Jurkat, Clone E6-1 (cell line): Measurements from ENCODE around the gene P2RY10. TPM values are rescaled to one million over a fixed set of nuclear protein-coding genes. Genes with fewer than 3 reads are reported as not detected.

ENCODE experiments used
- DNase-seq: peaks from one replicate; pipeline ENCODE4 v3.0.0-alpha.2; 2011; ENCODE audit warnings: low read depth, low spot score
- H3K4me3 ChIP-seq: 2 replicates; pipeline ENCODE4 v1.5.1; 2011; ENCODE audit warnings: mild to moderate bottlenecking, low read length, control low read depth, moderate library complexity
- polyA plus RNA-seq: library from polyadenylated mRNA; unstranded; fragments of >200 nt; gene quantifications from one replicate; pipeline ENCODE4 v1.2.1, GENCODE V29; 2012; ENCODE audit warnings: missing spikeins; ENCODE audit not compliant: insufficient read length, insufficient read depth

Gene P2RY10, protein sequence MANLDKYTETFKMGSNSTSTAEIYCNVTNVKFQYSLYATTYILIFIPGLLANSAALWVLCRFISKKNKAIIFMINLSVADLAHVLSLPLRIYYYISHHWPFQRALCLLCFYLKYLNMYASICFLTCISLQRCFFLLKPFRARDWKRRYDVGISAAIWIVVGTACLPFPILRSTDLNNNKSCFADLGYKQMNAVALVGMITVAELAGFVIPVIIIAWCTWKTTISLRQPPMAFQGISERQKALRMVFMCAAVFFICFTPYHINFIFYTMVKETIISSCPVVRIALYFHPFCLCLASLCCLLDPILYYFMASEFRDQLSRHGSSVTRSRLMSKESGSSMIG
- polyA plus RNA-seq, result not detected

- peak; percentile 62 for DNase-seq
- no peak within 1 kb of the TSS for H3K4me3 ChIP-seq
Observed at GRCh38 chrX:78945186-78945912, at the start of gene P2RY10. Gene P2RY10, plus strand, starts transcription at chrX:78945391. Its CDS starts 15,130 bp downstream, at chrX:78960521.

- no peak overlapping the region for H3K4me3 ChIP-seq
- DNase-seq, result no peak
Observed at GRCh38 chrX:78922754-78923153, 22.4 kb upstream of the P2RY10 start.

GRCh38 chrX:78923198-78924015, 21.8 kb upstream of the P2RY10 start:
- no peak for DNase-seq
- no peak overlapping the region for H3K4me3 ChIP-seq

- H3K4me3 ChIP-seq, result no peak overlapping the region
- DNase-seq, result no peak
Observed at GRCh38 chrX:78931814-78932213, 13.4 kb upstream of the P2RY10 start.

DNA sequence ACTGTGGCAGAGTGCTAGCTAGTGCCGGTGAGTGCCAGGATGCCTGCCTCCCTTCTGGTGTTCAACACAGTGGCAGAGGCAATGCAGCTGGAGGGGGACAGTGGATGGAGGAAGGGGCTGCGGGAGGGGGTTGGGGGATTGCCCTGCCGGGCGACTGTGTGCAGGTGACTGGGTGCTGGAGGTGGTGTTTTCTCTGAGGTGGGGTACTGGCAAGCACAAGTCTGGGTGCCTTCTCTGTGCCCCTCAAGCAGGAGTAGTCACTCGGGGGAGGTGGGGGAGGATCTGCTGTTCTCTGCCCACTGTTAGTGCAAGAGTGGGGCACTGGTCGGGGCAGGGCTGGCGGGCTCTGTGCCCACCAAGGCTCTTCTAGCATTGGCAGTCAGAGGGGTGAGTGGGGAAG, 10.3 kb upstream of the P2RY10 start:
- DNase-seq, result no peak
- no peak overlapping the region for H3K4me3 ChIP-seq

GRCh38 chrX:78944351-78944750, 840 bp upstream of the P2RY10 start:
- DNase-seq, result no peak
- no peak overlapping the region for H3K4me3 ChIP-seq

- H3K4me3 ChIP-seq, result no peak overlapping the region
- no peak for DNase-seq
Observed at GRCh38 chrX:78946178-78946931, 1.2 kb downstream of the P2RY10 start.

GRCh38 chrX:78950009-78950835, 5.0 kb downstream of the P2RY10 start:
- H3K4me3 ChIP-seq, result no peak overlapping the region
- no peak for DNase-seq

- H3K4me3 ChIP-seq, result no peak overlapping the region
- DNase-seq, result no peak
Observed at GRCh38 chrX:78957049-78957767, 12.0 kb downstream of the P2RY10 start.

- no peak for DNase-seq
- no peak overlapping the region for H3K4me3 ChIP-seq
Observed at GRCh38 chrX:78957768-78958130, 12.6 kb downstream of the P2RY10 start.

- DNase-seq, result peak; percentile 26
- no peak overlapping the region for H3K4me3 ChIP-seq
Observed at GRCh38 chrX:78958419-78959116, 13.4 kb downstream of the P2RY10 start.

- no peak overlapping the region for H3K4me3 ChIP-seq
- no peak for DNase-seq
Observed at GRCh38 chrX:78960888-78961287, 15.7 kb downstream of the P2RY10 start.

DNA sequence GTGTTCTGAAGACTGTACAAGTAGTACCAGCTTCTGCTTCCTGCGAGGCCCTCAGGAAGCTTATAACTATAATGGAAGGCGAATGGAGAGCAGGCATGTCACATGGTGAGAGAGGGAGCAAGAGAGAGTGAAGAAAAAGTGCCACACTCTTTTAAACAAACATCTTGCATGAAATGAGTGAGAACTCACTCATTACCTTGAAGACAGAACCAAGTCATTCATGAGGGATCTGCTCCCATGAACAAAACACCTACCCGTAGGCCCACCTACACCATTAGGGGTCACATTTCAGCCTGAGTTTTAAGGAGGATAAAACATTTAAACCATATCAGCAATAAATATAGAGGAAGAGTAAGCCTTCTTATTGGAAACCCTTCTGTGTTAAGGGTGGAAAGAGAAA, 19.4 kb downstream of the P2RY10 start:
- DNase-seq, result no peak
- H3K4me3 ChIP-seq, result no peak overlapping the region

DNA sequence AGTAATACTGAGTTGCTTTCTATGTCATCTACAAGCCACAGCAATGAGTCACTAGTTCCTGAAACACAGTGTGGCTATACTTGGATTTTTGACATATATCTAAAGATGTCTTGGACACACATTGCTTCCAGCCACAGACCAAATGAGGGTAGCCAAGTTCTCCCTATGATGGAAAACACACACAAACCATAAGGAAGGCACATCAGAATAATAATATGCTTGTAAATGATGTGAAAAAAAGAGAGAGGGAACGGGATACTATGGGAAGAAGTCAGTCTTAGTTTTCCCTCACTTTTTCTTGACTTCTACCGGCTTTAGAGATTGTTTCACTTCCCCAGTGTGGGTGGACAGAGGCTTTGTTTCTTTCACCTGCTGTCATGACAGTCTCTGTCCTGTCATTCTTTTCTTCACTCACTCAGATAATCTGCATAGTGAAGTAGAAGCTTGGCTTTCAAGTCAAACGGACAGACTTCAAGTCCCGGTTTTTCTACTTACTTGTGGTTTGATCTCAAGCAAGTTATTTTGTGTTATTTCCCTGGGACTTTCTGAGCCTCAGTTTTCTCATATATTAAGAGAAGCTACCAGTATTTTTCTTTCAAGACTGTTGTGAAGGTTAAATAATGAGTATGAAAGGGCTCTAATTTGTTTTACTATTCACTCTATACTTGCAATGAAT, 34.7 kb downstream of the P2RY10 start:
- DNase-seq, result no peak
- H3K4me3 ChIP-seq, result no peak overlapping the region

DNA sequence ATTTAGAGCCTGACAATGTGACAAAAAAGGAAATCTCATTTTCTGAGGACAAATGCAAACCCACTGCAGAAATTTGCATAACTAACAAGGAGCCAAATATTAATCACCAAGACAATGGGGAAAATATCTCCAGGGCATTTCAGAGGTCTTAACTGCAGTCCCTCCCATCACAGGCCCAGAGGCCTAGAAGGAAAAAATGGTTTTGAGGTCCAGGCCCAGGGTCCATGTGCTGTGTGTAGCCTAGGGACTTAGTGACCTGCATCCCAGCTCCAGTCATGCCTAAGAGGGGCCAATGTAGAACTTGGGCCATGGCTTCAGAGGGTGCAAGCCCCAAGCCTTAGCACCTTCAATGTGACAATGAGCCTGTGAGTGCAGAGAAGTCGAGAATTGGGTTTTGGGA, 44.2 kb downstream of the P2RY10 start:
- H3K4me3 ChIP-seq, result no peak overlapping the region
- DNase-seq, result no peak

DNA sequence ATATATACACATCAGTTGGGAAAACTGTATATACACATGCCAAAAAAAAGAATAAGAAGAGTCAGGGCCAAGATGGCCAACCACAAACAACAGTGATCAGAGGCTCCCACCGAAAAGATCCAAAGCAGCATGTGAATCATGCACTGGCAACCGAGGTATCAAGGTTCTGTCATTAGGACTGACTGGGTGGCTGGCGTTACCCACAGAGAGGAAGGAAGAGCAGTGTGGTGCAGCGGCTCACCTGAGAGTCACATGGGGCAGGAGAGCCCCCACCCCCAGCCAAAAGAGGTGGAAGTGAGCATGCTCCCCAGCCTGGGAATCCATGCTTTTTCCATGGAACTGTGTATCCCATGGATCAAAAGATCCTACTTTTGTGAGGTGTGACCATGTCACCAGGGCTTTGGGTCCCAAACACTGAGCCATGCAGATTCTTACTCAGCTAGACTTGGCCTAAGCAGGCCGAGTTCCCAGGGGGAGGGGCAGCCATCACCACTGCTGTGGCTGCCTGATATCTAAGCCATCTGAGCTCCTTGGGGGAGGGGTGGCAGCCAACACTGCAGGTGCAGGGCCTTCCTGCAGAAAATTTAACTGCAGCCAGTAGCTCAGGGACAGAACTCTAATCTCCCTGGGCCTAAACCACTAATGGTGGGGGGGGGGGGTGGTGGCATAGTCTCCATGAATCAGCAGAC, 52.8 kb downstream of the P2RY10 start:
- H3K4me3 ChIP-seq, result no peak overlapping the region
- peak; percentile 78 for DNase-seq
